MM.1S (cell line): ENCODE measurements around the gene OR5K2.

Experiments used
- DNase-seq: peaks from one replicate; pipeline ENCODE4 v3.0.0-alpha.2; 2015
- H2AFZ ChIP-seq: fragments of 300-600 bp; sonication (generic); 2 replicates; pipeline ENCODE4 v1.6.0; 2016; ENCODE audit warnings: antibody characterized with exemption, low read length
- H3F3A ChIP-seq: fragments of 300-600 bp; sonication (generic); 2 replicates; pipeline ENCODE4 v1.6.1; 2016; ENCODE audit warnings: mild to moderate bottlenecking, antibody characterized with exemption, low read length, moderate library complexity, mixed read lengths; ENCODE audit not compliant: insufficient read depth
- H3K27ac ChIP-seq: fragments of 300-600 bp; sonication (generic); 2 replicates; pipeline ENCODE4 v1.5.1; 2016; ENCODE audit warnings: mild to moderate bottlenecking, low read length
- H3K27me3 ChIP-seq: fragments of 300-600 bp; sonication (generic); replicated peaks from 2 replicates; pipeline ENCODE4 v1.6.0; 2016; ENCODE audit warnings: low read length; ENCODE audit not compliant: insufficient read depth
- H3K36me3 ChIP-seq: fragments of 300-600 bp; sonication (generic); replicated peaks from 2 replicates; pipeline ENCODE4 v1.6.1; 2016; ENCODE audit warnings: mild to moderate bottlenecking, low read length, mixed read lengths; ENCODE audit not compliant: insufficient read depth
- H3K4me1 ChIP-seq: fragments of 300-600 bp; sonication (generic); 2 replicates; pipeline ENCODE4 v1.6.1; 2016; ENCODE audit warnings: low read length, mixed read lengths
- H3K4me2 ChIP-seq: fragments of 300-600 bp; sonication (generic); 2 replicates; pipeline ENCODE4 v1.6.0; 2016; ENCODE audit warnings: low read depth, low read length
- H3K4me3 ChIP-seq: fragments of 300-600 bp; sonication (generic); 2 replicates; pipeline ENCODE4 v1.5.1; 2016; ENCODE audit warnings: low read length, mixed read lengths
- H3K79me2 ChIP-seq: fragments of 300-600 bp; sonication (generic); 2 replicates; pipeline ENCODE4 v1.6.1; 2016; ENCODE audit warnings: mixed run types, low read length, mixed read lengths
- H3K9ac ChIP-seq: fragments of 300-600 bp; sonication (generic); 2 replicates; pipeline ENCODE4 v1.6.1; 2016; ENCODE audit warnings: low read length, mixed read lengths
- H3K9me2 ChIP-seq: fragments of 300-600 bp; sonication (generic); replicated peaks from 2 replicates; pipeline ENCODE4 v1.6.1; 2016; ENCODE audit warnings: mild to moderate bottlenecking, low read length, mixed read lengths; ENCODE audit not compliant: insufficient read depth
- H3K9me3 ChIP-seq: fragments of 300-600 bp; sonication (generic); replicated peaks from 2 replicates; pipeline ENCODE4 v1.6.1; 2016; ENCODE audit warnings: mild to moderate bottlenecking, low read length, mixed read lengths; ENCODE audit not compliant: insufficient read depth
- H4K20me1 ChIP-seq: fragments of 300-600 bp; sonication (generic); 2 replicates; pipeline ENCODE4 v1.6.1; 2016; ENCODE audit warnings: mild to moderate bottlenecking, low read length, moderate library complexity, mixed read lengths; ENCODE audit not compliant: insufficient read depth
- EZH2 ChIP-seq: fragments of 300-600 bp; sonication (generic); optimal IDR thresholded peaks from 2 replicates; pipeline ENCODE3; 2017; ENCODE audit warnings: low read depth, mild to moderate bottlenecking, antibody characterized with exemption, low read length, mixed read lengths
- EZH2phosphoT487 ChIP-seq: fragments of 300-600 bp; sonication (generic); IDR thresholded peaks from 2 replicates; pipeline ENCODE4 v1.6.1; 2018; ENCODE audit warnings: antibody characterized with exemption, low read length
- TF ChIP-seq, protein P1 (sequence below): fragments of 300-600 bp; sonication (generic); IDR thresholded peaks from 2 replicates; pipeline ENCODE4 v1.5.1; 2016; ENCODE audit warnings: antibody characterized with exemption, low read length, mixed read lengths

Gene OR5K2

DNA sequence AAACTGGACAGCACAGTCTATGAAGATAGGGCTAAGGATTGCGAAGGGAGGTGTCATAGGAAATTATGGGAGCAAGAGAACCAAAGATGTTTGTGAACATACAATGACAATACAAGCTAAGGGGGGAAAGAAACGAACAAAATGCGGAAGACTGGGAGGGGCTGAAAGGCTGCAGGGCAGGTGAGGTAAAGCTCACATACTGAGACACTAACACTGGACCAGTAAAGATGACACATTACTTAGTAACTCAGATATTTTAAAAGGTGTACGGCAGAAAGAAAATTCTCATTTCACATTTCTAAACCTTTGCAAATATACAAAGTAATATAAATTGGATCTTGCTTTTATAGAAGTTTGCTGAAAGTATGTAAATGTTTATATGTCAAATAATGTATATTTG, 15.1 kb downstream of the OR5K2 start:
- Histone ChIP-seq H2AFZ (no peak overlapping the region), H3K4me2 (no peak overlapping the region), H3K4me1 (peaks cover 12% of the 10 kb centered on the region; the same call in 1 of the 2 replicates), H4K20me1 (no peaks in the 10 kb centered on the region), H3K27me3 (no peaks in the 10 kb centered on the region), H3K36me3 (no peaks in the 10 kb centered on the region), H3K79me2 (no peaks in the 10 kb centered on the region), H3K9me3 (no peaks in the 10 kb centered on the region), H3K4me3 (no peak overlapping the region), H3K9me2 (no peaks in the 10 kb centered on the region), H3K9ac (no peak overlapping the region), H3K27ac (no peak overlapping the region), H3F3A (no peaks in the 10 kb centered on the region)
- DNase-seq: no peak
- no peak for TF ChIP-seq EZH2phosphoT487
- TF ChIP-seq, protein P1, sequence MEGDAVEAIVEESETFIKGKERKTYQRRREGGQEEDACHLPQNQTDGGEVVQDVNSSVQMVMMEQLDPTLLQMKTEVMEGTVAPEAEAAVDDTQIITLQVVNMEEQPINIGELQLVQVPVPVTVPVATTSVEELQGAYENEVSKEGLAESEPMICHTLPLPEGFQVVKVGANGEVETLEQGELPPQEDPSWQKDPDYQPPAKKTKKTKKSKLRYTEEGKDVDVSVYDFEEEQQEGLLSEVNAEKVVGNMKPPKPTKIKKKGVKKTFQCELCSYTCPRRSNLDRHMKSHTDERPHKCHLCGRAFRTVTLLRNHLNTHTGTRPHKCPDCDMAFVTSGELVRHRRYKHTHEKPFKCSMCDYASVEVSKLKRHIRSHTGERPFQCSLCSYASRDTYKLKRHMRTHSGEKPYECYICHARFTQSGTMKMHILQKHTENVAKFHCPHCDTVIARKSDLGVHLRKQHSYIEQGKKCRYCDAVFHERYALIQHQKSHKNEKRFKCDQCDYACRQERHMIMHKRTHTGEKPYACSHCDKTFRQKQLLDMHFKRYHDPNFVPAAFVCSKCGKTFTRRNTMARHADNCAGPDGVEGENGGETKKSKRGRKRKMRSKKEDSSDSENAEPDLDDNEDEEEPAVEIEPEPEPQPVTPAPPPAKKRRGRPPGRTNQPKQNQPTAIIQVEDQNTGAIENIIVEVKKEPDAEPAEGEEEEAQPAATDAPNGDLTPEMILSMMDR: no peak
- TF ChIP-seq EZH2: no peak

DNA sequence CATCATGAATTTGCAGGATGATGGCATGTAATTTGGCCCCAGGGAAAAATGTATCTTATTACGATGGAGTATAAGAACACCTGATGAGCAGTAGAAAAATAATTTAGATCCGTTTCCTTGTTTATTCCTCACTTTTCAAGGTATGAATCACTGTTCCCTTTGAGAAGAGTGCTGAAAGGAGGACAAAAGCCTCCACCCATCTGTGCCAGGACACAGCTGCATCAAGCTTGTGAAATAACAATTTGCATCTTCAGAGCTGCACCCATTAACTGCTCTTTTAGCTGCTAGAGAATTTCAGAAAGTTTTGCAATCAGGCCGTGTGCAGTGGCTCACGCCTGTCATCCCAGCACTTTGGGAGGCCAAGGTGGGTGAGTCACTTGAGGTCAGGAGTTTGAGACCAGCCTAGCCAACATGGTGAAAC, 15.6 kb downstream of the OR5K2 start:
- Histone ChIP-seq H3K4me3 (no peak overlapping the region), H3K9me3 (no peaks in the 10 kb centered on the region), H3K4me2 (no peak overlapping the region), H3F3A (no peaks in the 10 kb centered on the region), H3K79me2 (no peaks in the 10 kb centered on the region), H3K4me1 (peaks cover 12% of the 10 kb centered on the region; the same call in 1 of the 2 replicates), H3K36me3 (no peaks in the 10 kb centered on the region), H3K9ac (no peak overlapping the region), H3K9me2 (no peaks in the 10 kb centered on the region), H2AFZ (no peak overlapping the region), H4K20me1 (no peaks in the 10 kb centered on the region), H3K27ac (no peak overlapping the region), H3K27me3 (no peaks in the 10 kb centered on the region)
- DNase-seq: no peak
- TF ChIP-seq, protein P1: no peak
- TF ChIP-seq EZH2phosphoT487 (no peak), EZH2 (no peak)

DNA sequence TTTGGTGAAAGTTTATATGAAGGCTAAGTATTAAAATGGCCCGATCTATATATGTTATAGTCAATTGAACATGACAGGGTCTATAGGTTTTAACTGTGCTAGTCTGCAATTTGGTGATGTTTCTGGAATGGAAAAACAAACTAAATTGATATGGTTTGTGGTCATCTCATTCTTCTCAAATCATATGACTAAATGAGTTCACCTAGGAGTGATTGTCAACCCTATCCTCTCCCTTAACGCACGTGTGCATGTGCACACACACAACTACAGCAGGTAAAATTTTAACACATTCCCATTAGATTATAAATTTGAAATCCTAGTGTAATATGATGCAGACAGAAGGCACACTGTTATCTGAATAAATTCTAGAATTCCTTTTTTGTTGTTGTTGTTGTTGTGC, 16.3 kb downstream of the OR5K2 start:
- H3K79me2 ChIP-seq: peaks cover 3% of the 10 kb centered on the region; the same call in 1 of the 2 replicates
- H4K20me1 ChIP-seq: no peaks in the 10 kb centered on the region
- no peaks in the 10 kb centered on the region for H3K9me3 ChIP-seq
- no peaks in the 10 kb centered on the region for H3F3A ChIP-seq
- H3K36me3 ChIP-seq: no peaks in the 10 kb centered on the region
- no peak overlapping the region for H3K9ac ChIP-seq
- H3K4me1 ChIP-seq: peaks cover 6% of the 10 kb centered on the region; the same call in 1 of the 2 replicates
- no peaks in the 10 kb centered on the region for H3K9me2 ChIP-seq
- H3K27me3 ChIP-seq: no peaks in the 10 kb centered on the region
- no peak overlapping the region for H2AFZ ChIP-seq
- no peak overlapping the region for H3K4me2 ChIP-seq
- DNase-seq: no peak
- H3K27ac ChIP-seq: no peak overlapping the region
- H3K4me3 ChIP-seq: no peak overlapping the region
- no peak for TF ChIP-seq EZH2
- TF ChIP-seq, protein P1: no peak
- no peak for TF ChIP-seq EZH2phosphoT487
